ENCODE data around the gene KLKB1. TPM values are rescaled to one million over a fixed set of nuclear protein-coding genes. Genes with fewer than 3 reads are reported as not detected.

The KLKB1 gene
- total and polyA plus RNA-seq, 2 donors, result 0.33 to 2.3 TPM

- WGBS, result 68% methylated on average over 1 of the region's 1 CpG
Observed at GRCh38 chr4:186217733-186218293, 9.5 kb upstream of the KLKB1 start.

DNA sequence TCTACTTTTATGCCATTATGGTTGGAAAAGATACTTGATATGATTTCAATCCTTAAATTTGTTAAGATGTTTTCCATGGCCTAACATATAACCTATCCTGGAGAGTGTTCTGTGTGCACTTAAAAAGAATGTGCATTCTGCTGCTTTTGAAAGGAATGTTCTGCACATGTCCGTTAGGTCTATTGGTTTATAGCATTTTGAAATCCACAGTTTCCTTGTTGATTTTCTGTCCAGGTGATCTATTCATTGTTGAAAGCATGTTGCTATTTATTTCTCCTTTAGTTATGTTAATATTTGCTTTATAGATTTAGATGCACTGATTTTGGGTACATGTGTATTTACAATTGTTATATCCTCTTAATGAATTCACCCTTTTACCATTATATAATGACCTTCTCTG is 5.7 kb upstream of the KLKB1 start:
- H3K36me3 ChIP-seq (ENCODE audit: control insufficient read depth in 2 of 2, insufficient read depth in 2 of 2, low read length in 1 of 2), result no peaks in the 10 kb centered on the region
- peaks cover 1 to 7% of the 10 kb centered on the region in 2 donors for H3K9me3 ChIP-seq (ENCODE audit: control insufficient read depth in 2 of 2, insufficient read depth in 1 of 2, low read length in 1 of 2)
- no peak for DNase-seq (ENCODE audit: low read depth in 6 of 9, low spot score in 9 of 9)
- H3K4me3 ChIP-seq (ENCODE audit: low read length in 2 of 2), result no peak overlapping the region
- no peaks in the 10 kb centered on the region for H3K27me3 ChIP-seq (ENCODE audit: control insufficient read depth in 2 of 2, insufficient read depth in 1 of 2, low read length in 1 of 2)
- 100% methylated on average over 1 of the region's 1 CpG for WGBS
- H3K4me1 ChIP-seq (ENCODE audit: control insufficient read depth in 2 of 2, insufficient read depth in 2 of 2, low read length in 2 of 2), result no peaks in the 10 kb centered on the region
- H3K27ac ChIP-seq (ENCODE audit: low read depth in 1 of 2, low read length in 1 of 2), result no peak overlapping the region

More at GRCh38 chr4:186217733-186218293, 9.5 kb upstream of the KLKB1 start:
- Histone ChIP-seq H3K9me3 (ENCODE audit: control insufficient read depth in 2 of 2, insufficient read depth in 1 of 2, low read length in 1 of 2) (no peaks in the 10 kb centered on the region), H3K4me3 (ENCODE audit: low read length in 2 of 2) (no peak overlapping the region), H3K4me1 (ENCODE audit: control insufficient read depth in 2 of 2, insufficient read depth in 2 of 2, low read length in 2 of 2) (no peaks in the 10 kb centered on the region), H3K36me3 (ENCODE audit: control insufficient read depth in 2 of 2, insufficient read depth in 2 of 2, low read length in 1 of 2) (no peaks in the 10 kb centered on the region), H3K27me3 (ENCODE audit: control insufficient read depth in 2 of 2, insufficient read depth in 1 of 2, low read length in 1 of 2) (no peaks in the 10 kb centered on the region), H3K27ac (ENCODE audit: low read depth in 1 of 2, low read length in 1 of 2) (no peak overlapping the region)
- DNase-seq (ENCODE audit: low read depth in 6 of 9, low spot score in 9 of 9), result no peak

DNA sequence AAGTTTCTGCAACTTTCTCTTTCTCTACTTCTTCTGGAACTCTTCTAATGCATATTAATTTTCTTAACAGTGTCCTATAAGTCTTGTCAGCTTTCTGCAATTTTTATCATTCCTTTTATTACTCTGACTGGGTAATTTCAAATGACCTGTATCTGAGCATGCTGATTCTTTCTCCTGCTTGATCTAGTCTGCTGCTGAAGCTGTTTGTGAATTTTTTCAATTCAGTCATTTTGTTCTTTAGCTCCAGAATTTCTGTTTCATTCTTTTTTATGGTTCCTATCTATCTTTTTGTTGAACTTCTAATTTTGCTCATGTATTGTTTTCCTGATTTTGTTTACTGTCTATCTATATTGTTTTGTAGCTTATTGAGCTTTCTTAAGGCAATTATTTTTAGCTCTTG is 1.5 kb upstream of the KLKB1 start:
- no peaks in the 10 kb centered on the region for H3K4me1 ChIP-seq (ENCODE audit: control insufficient read depth in 2 of 2, insufficient read depth in 2 of 2, low read length in 2 of 2)
- H3K27ac ChIP-seq (ENCODE audit: low read depth in 1 of 2, low read length in 1 of 2), result no peak overlapping the region
- no peak overlapping the region for H3K4me3 ChIP-seq (ENCODE audit: low read length in 2 of 2)
- H3K9me3 ChIP-seq (ENCODE audit: control insufficient read depth in 2 of 2, insufficient read depth in 1 of 2, low read length in 1 of 2), result peaks cover 1 to 9% of the 10 kb centered on the region in 2 donors
- H3K36me3 ChIP-seq (ENCODE audit: control insufficient read depth in 2 of 2, insufficient read depth in 2 of 2, low read length in 1 of 2), result no peaks in the 10 kb centered on the region
- no peak for DNase-seq (ENCODE audit: low read depth in 6 of 9, low spot score in 9 of 9)
- no peaks in the 10 kb centered on the region for H3K27me3 ChIP-seq (ENCODE audit: control insufficient read depth in 2 of 2, insufficient read depth in 1 of 2, low read length in 1 of 2)

DNA sequence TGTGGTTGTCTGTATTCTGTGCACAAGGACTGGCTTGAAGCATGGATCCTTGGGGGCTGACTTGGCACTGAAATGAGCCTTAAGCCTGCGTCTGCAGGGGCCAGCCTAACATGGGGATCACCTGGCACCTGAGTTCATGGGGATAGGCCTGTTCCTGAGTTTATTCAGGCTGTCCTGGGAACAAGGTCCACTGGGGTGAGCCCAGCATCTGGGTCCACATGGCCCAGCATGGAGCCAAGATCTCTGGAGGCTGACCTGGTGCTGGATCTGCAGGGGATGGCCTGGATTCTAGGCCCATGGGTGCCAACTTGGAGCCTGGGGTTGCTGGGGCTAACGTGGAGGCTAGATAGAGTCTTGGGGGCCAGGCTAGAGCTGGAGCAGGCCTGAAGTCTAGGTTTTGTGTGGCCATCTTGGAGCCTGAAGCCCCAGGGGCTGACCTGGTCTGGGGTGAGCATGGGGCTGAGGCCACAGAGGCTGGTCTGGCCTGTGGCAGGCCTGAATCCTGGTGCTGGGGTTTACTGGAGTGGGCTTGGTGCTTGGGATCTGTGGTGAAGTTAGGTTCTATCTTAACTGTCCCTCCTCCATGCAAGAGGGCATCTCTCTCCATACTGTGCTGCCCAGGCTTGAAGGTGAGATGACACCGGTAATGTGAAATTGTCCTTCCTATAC is 652 bp upstream of the KLKB1 start:
- H3K27ac ChIP-seq (ENCODE audit: low read depth in 1 of 2, low read length in 1 of 2), result no peak overlapping the region
- H3K9me3 ChIP-seq (ENCODE audit: control insufficient read depth in 2 of 2, insufficient read depth in 1 of 2, low read length in 1 of 2), result peaks cover 1 to 9% of the 10 kb centered on the region in 2 donors

DNA sequence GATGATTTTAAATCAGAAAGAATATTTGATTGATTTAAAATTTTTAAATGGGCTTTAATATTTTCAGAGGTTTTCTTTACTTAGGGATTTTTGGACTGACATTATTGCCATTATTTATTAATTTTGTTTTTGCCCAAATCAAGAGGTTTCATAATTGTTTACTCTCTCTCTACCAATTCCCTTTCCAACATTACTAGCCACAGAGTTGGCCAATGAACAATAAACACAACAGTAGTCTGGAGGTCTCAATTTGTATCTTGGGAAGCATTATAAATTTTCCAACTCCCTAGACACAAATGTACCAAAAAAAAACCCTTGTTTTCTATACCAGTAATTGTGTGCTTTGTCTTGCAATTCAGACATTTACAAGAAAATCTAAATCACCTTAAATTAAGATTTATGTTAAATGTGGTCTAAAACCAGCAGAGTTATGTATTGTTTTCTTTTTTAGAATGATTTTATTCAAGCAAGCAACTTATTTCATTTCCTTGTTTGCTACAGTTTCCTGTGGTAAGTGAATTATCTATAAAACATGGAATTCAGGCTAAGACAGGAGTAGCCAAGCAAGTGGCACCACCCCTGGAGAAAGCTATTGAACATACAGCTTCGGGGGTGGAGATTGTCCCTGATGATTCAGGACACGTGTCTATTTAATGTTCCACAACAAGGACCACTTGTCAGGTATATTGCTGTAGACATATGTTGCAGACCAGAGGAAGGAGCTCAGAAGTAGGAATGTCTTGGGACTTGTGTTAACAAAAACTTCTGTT is 622 bp downstream of the KLKB1 start:
- Histone ChIP-seq H3K27me3 (ENCODE audit: control insufficient read depth in 2 of 2, insufficient read depth in 1 of 2, low read length in 1 of 2) (no peaks in the 10 kb centered on the region), H3K27ac (ENCODE audit: low read depth in 1 of 2, low read length in 1 of 2) (no peak overlapping the region), H3K9me3 (ENCODE audit: control insufficient read depth in 2 of 2, insufficient read depth in 1 of 2, low read length in 1 of 2) (peaks cover 1 to 9% of the 10 kb centered on the region in 2 donors), H3K4me1 (ENCODE audit: control insufficient read depth in 2 of 2, insufficient read depth in 2 of 2, low read length in 2 of 2) (no peaks in the 10 kb centered on the region), H3K36me3 (ENCODE audit: control insufficient read depth in 2 of 2, insufficient read depth in 2 of 2, low read length in 1 of 2) (no peaks in the 10 kb centered on the region), H3K4me3 (ENCODE audit: low read length in 2 of 2) (no peak overlapping the region)
- DNase-seq (ENCODE audit: low read depth in 6 of 9, low spot score in 9 of 9), result no peak
- 64% methylated on average over 2 of the region's 2 CpGs for WGBS

More for the DNA sequence above, 652 bp upstream of the KLKB1 start:
- Histone ChIP-seq H3K4me1 (ENCODE audit: control insufficient read depth in 2 of 2, insufficient read depth in 2 of 2, low read length in 2 of 2) (no peaks in the 10 kb centered on the region), H3K36me3 (ENCODE audit: control insufficient read depth in 2 of 2, insufficient read depth in 2 of 2, low read length in 1 of 2) (no peaks in the 10 kb centered on the region), H3K4me3 (ENCODE audit: low read length in 2 of 2) (no peak overlapping the region), H3K27me3 (ENCODE audit: control insufficient read depth in 2 of 2, insufficient read depth in 1 of 2, low read length in 1 of 2) (no peaks in the 10 kb centered on the region)
- WGBS, result 93% methylated on average over 3 of the region's 3 CpGs
- no peak for DNase-seq (ENCODE audit: low read depth in 6 of 9, low spot score in 9 of 9)

- DNase-seq (ENCODE audit: low read depth in 6 of 9, low spot score in 9 of 9), result no peak
- Histone ChIP-seq H3K4me1 (ENCODE audit: control insufficient read depth in 2 of 2, insufficient read depth in 2 of 2, low read length in 2 of 2) (no peaks in the 10 kb centered on the region), H3K27ac (ENCODE audit: low read depth in 1 of 2, low read length in 1 of 2) (no peak overlapping the region), H3K36me3 (ENCODE audit: control insufficient read depth in 2 of 2, insufficient read depth in 2 of 2, low read length in 1 of 2) (no peaks in the 10 kb centered on the region), H3K27me3 (ENCODE audit: control insufficient read depth in 2 of 2, insufficient read depth in 1 of 2, low read length in 1 of 2) (no peaks in the 10 kb centered on the region), H3K4me3 (ENCODE audit: low read length in 2 of 2) (no peak overlapping the region), H3K9me3 (ENCODE audit: control insufficient read depth in 2 of 2, insufficient read depth in 1 of 2, low read length in 1 of 2) (peaks cover 1 to 9% of the 10 kb centered on the region in 2 donors)
- 92% methylated on average over 2 of the region's 2 CpGs for WGBS
Observed at GRCh38 chr4:186228514-186228894, 1.2 kb downstream of the KLKB1 start.

GRCh38 chr4:186234367-186234766 is 7.1 kb downstream of the KLKB1 start:
- Histone ChIP-seq H3K36me3 (ENCODE audit: control insufficient read depth in 2 of 2, insufficient read depth in 2 of 2, low read length in 1 of 2) (no peaks in the 10 kb centered on the region), H3K4me1 (ENCODE audit: control insufficient read depth in 2 of 2, insufficient read depth in 2 of 2, low read length in 2 of 2) (no peaks in the 10 kb centered on the region), H3K27me3 (ENCODE audit: control insufficient read depth in 2 of 2, insufficient read depth in 1 of 2, low read length in 1 of 2) (no peaks in the 10 kb centered on the region), H3K9me3 (ENCODE audit: control insufficient read depth in 2 of 2, insufficient read depth in 1 of 2, low read length in 1 of 2) (no peaks in the 10 kb centered on the region), H3K27ac (ENCODE audit: low read depth in 1 of 2, low read length in 1 of 2) (no peak overlapping the region), H3K4me3 (ENCODE audit: low read length in 2 of 2) (no peak overlapping the region)
- 88% methylated on average over 2 of the region's 2 CpGs for WGBS
- DNase-seq (ENCODE audit: low read depth in 6 of 9, low spot score in 9 of 9), result no peak

DNA sequence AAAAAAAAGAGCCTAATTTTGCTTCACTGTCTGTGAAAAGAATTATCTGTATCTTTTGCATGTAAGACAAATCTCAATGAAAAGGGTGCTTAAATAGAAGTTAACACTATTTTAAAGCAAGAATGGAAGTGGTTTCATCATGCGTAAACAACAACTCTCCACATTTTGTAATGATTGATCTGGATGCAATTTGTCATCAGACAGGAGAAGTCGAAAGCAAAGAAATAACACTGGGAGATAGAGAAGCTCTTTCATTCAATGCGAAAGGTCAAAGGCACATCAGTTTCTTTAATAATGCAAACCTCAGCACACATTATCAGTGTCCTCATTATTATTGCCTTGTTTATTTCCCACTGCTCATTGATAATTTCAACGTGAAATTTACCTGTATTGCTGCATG is 8.8 kb downstream of the KLKB1 start:
- H3K4me3 ChIP-seq (ENCODE audit: low read length in 2 of 2), result no peak overlapping the region
- H3K27ac ChIP-seq (ENCODE audit: low read depth in 1 of 2, low read length in 1 of 2), result no peak overlapping the region
- no peak for DNase-seq (ENCODE audit: low read depth in 6 of 9, low spot score in 9 of 9)
- H3K4me1 ChIP-seq (ENCODE audit: control insufficient read depth in 2 of 2, insufficient read depth in 2 of 2, low read length in 2 of 2), result no peaks in the 10 kb centered on the region
- H3K27me3 ChIP-seq (ENCODE audit: control insufficient read depth in 2 of 2, insufficient read depth in 1 of 2, low read length in 1 of 2), result no peaks in the 10 kb centered on the region
- WGBS, result 93% methylated on average over 4 of the region's 4 CpGs
- H3K36me3 ChIP-seq (ENCODE audit: control insufficient read depth in 2 of 2, insufficient read depth in 2 of 2, low read length in 1 of 2), result no peaks in the 10 kb centered on the region
- H3K9me3 ChIP-seq (ENCODE audit: control insufficient read depth in 2 of 2, insufficient read depth in 1 of 2, low read length in 1 of 2), result no peaks in the 10 kb centered on the region

DNA sequence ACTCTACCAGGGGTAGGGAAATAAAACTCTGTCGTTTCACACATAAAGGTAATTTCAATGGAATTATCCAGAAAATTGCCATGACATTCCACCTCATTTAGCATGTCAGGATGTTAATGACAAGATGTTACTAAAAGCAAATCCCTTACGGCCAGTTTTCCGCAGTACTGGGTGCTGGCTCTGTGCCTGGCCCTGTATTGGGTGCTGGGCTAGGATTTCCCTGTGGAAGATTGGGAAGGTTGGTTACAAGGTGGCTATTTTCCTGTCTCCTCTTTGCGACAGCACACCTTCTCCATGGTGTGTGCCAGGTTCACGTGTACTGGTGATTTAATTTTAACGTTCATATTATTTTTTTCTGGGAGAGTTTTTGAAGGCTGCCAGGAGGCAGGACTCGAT is 13.1 kb downstream of the KLKB1 start:
- H3K9me3 ChIP-seq (ENCODE audit: control insufficient read depth in 2 of 2, insufficient read depth in 1 of 2, low read length in 1 of 2), result no peaks in the 10 kb centered on the region
- H3K4me1 ChIP-seq (ENCODE audit: control insufficient read depth in 2 of 2, insufficient read depth in 2 of 2, low read length in 2 of 2), result no peaks in the 10 kb centered on the region
- no peak overlapping the region for H3K27ac ChIP-seq (ENCODE audit: low read depth in 1 of 2, low read length in 1 of 2)
- no peak for DNase-seq (ENCODE audit: low read depth in 6 of 9, low spot score in 9 of 9)
- WGBS, result 92% methylated on average over 7 of the region's 7 CpGs
- H3K36me3 ChIP-seq (ENCODE audit: control insufficient read depth in 2 of 2, insufficient read depth in 2 of 2, low read length in 1 of 2), result no peaks in the 10 kb centered on the region
- H3K27me3 ChIP-seq (ENCODE audit: control insufficient read depth in 2 of 2, insufficient read depth in 1 of 2, low read length in 1 of 2), result no peaks in the 10 kb centered on the region
- no peak overlapping the region for H3K4me3 ChIP-seq (ENCODE audit: low read length in 2 of 2)

All from thymus (tissue), 11 donors.